Amniotic epithelial cell (primary cell): ENCODE data around the gene SLPI.

Source experiments
- DNase-seq: peaks from one replicate; pipeline ENCODE4 v3.0.0-alpha.2; 2010; ENCODE audit warnings: low read depth

Gene SLPI, protein sequence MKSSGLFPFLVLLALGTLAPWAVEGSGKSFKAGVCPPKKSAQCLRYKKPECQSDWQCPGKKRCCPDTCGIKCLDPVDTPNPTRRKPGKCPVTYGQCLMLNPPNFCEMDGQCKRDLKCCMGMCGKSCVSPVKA

GRCh38 chr20:45254383-45255262 is at the start of gene SLPI:
TSS of gene SLPI (minus strand) at chr20:45254564. CDS start at chr20:45254543, 21 bp downstream.
- peak; percentile 94 for DNase-seq

- DNase-seq, result peak; percentile 30
Observed at GRCh38 chr20:45303586-45304463, 49.5 kb upstream of the SLPI start.

- DNase-seq, result peak; percentile 49
Observed at GRCh38 chr20:45301824-45302271, 47.5 kb upstream of the SLPI start.

- peak; percentile 29 for DNase-seq
Observed at GRCh38 chr20:45300961-45301360, 46.6 kb upstream of the SLPI start.

DNA sequence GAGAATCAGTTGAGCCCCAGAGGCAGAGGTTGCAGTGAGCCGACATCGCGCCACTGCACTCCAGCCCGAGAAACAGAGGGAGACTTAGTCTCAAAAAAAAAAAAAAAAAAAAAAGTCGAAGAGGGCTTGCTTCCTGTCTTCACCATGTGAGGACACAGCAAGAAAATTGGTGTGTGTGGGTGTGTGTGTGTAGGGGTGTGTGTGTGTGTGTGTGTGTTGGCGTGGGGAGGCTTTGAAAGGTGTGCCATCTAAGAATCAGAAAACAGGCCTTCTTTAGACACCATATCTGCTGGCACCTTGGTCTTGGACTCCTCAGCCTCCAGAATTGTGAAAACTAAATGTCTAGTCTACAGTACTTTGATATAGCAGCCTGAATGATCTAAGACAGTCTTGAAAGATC is 45.4 kb upstream of the SLPI start:
- no peak for DNase-seq

DNA sequence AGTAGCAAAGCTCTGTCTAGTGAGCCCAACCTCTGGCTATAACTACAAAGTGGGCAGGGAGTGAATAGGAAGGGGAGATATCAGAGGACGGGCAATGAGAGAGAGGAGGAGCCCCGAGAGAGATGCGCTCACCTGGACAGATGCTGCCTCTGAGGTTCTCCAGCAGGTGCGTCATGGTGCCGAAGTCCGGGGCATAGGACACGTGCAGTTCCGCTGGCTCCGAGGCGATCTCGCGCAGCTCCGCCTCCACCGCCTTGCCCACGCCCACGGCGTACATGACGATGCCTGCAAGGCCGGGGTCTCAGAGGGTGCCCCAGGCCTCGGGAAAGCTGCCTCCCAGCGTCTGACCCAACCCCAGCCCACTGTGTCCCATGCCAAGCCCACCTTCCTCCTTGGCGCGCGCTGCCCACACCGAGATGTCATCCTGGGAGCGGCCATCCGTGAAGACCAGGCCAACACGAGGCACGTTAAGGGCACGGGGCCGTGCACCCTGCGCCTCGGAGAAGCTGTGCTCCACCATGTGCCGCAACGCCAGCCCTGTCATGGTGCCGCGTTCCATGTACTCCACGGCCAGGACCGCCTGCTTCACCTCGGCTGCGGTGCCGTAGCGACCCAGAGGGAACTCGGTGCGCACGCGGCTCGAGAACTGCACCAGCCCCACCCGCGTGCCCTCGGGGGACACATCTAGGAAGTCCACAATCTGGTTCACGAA is 43.6 kb upstream of the SLPI start:
- no peak for DNase-seq

DNA sequence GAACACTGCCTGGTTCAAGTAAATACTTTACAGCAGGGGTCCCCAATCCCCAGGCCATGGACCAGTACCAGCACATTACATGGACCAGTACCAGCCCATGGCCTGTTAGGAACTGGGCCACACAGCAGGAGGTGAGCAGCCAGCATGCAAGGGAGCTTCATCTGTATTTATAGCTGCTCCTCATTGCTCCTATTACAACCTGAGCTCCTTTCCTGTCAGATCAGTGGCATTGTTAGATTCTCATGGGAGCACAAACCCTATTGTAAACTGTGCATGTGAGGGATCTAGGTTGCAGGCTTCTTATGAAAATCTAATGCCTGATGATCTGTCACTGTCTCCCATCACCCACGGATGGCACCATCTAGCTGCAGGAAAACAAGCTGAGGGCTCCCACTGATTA is 40.3 kb upstream of the SLPI start:
- no peak for DNase-seq

DNA sequence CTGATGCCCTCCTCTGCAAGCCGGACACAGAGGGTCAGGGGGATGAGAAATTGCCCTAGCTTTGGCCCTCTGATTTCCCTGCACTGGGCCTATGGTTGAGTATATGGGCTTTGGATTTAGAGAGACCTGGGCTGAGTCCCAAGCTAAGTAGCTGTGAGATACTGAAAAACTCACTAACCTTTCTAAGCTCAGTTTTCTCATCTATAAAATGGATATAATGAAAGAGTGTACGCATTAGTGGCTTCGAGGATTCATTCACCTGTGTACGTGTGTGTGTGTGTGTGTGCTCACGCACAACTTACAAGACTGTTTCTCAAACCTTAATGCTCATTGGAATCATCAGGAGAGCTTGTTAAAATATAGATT is 39.6 kb upstream of the SLPI start:
- DNase-seq, result no peak

- DNase-seq, result peak; percentile 37
Observed at GRCh38 chr20:45293041-45294002, 39.0 kb upstream of the SLPI start.

GRCh38 chr20:45292343-45292742 is 38.0 kb upstream of the SLPI start:
- DNase-seq, result no peak

DNA sequence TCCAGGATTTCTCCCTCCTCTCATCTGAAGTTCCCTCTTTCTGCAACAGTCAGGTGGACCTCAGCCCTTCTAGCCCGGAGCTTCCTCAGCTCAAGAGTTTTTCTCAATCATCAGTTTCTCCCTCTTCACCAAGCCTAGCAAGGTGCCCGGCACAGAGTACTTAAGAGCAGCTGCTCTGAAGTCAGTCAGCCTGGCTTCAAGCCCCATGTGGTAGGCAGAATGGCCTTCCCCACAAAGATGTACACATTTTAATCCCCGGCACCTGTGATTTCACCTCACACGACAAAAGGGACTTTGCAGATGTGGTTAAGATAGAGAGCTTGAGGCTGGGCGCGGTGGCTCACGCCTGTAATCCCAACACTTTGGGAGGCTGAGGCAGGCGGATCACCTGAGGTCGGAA is 37.2 kb upstream of the SLPI start:
- no peak for DNase-seq

DNA sequence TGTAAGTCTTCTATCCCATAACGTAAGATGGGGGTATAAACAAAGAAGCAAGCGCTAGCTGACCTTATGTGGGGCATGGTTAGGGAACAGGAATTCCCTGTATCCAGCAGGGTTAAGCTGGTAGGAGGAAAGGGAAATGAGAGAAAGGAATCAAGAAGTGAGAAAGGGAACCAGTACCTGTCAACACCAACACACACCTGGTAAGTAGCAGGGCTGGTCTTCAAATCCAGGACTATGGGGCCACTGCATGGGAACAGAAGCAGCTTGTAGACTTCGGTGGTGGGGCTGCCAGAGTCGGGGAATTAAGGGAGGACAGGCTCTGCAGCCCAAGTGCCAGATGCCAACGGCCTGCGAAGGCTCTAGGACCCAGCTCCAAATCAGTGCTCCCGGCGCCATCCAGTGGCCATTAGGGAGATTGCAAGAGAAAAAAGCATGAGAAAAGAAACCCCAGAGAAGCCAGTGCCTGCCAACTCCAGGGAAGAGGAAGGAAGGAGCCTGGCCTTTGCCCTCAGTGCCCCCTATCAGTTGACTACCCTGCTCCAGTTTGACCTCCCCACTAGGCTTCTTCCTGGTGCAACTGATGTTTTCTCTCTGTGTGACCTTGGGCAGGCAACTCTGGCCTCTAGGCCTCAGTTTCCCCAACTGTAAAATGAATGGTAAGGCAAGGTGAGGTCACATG is 36.5 kb upstream of the SLPI start:
- DNase-seq, result peak; percentile 59

- no peak for DNase-seq
Observed at GRCh38 chr20:45289942-45290676, 35.7 kb upstream of the SLPI start.

GRCh38 chr20:45288860-45289259 is 34.5 kb upstream of the SLPI start:
- no peak for DNase-seq

- no peak for DNase-seq
Observed at GRCh38 chr20:45288376-45288775, 34.0 kb upstream of the SLPI start.

DNA sequence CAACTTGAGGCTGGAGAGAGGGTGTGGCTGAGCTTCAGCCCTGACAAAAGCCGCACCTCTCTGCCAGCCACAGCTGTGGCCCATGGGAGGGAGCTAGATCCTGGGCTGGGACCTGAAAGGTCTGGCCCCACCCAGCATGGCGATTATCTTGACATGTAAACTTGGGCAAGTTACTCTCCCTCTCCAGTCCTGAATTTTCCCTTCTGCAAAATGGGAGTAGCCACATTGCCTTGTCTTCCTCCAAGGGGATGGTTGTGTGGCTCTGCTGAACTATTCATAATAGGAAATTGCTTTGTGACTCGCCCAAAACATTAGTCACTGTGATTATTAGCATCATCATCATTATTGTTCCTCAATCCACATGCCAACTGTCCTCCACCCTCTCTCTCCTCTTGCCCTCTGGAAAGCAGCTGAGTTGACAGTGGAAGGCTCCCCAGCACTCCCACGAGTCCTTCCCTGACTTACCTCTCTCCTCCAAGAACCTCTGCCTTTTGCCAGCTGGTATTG is 29.2 kb upstream of the SLPI start:
- no peak for DNase-seq

- no peak for DNase-seq
Observed at GRCh38 chr20:45282700-45283550, 28.6 kb upstream of the SLPI start.

DNA sequence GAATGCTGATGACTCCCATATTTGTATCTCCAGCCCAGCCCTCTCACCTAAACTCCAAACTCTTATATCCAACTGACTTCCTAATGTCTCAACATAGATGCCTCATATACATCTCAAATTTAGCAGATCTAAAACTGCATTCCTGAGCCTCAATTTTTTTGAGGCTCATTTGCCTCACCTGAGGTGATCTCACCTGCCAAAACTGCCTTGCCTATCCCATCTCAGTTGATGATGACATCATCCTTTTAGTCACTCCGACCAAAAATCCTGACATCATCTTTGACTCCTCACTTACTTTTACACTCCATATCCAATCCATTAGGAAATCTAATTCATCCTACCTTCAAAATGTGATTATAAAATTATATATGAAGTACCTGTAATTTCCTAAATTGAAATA is 25.6 kb upstream of the SLPI start:
- DNase-seq, result no peak
